H1 (cell line): ENCODE measurements around the gene SPATA32. TPM values are rescaled to one million over a fixed set of nuclear protein-coding genes. Genes with fewer than 3 reads are reported as not detected.

Experiments
- ASH2L ChIP-seq: fragments of 200-600, 300-600 bp; sonication (generic); IDR thresholded peaks from one replicate; pipeline ENCODE4 v1.7.1; 2017; ENCODE audit warnings: low read length
- BRCA1 ChIP-seq: IDR thresholded peaks from 2 replicates; pipeline ENCODE4 v1.6.1; 2012; ENCODE audit warnings: low read depth, low read length, improper control_type of control experiment
- CTCF ChIP-seq, 3 experiments: IDR thresholded peaks; 1 replicate in 2 of 3; 2 replicates in 1 of 3; pipeline versions ENCODE4 v1.5.1 to v1.6.1; 2011; ENCODE audit warnings: low read length in 3 of 3, mild to moderate bottlenecking in 3 of 3, inconsistent platforms in 2 of 3, low read depth in 1 of 3, moderate library complexity in 1 of 3; ENCODE audit not compliant: insufficient read depth in 1 of 3; ENCODE audit errors: control extremely low read depth in 1 of 3
- EZH2 ChIP-seq: fragments of 200-600 bp; sonication (generic); IDR thresholded peaks from 2 replicates; pipeline ENCODE4 v1.7.1; 2012; ENCODE audit warnings: low read depth, mild to moderate bottlenecking, moderate library complexity, low read length, inconsistent platforms; ENCODE audit not compliant: severe bottlenecking
- HDAC2 ChIP-seq, 2 experiments: fragments of 300-600 bp in 1 of 2; sonication (generic) in 1 of 2; IDR thresholded peaks; 2 replicates each; pipeline ENCODE4 v1.6.1; 2011 to 2012; ENCODE audit warnings: low read depth in 2 of 2, low read length in 2 of 2, mild to moderate bottlenecking in 2 of 2, moderate library complexity in 2 of 2, borderline replicate concordance in 1 of 2, inconsistent platforms in 1 of 2
- KDM1A ChIP-seq: fragments of 200-600, 300-600 bp; sonication (generic); IDR thresholded peaks from 2 replicates; pipeline ENCODE4 v1.7.1; 2016; ENCODE audit warnings: mild to moderate bottlenecking, low read length, borderline replicate concordance
- KDM4A ChIP-seq: IDR thresholded peaks from one replicate; pipeline ENCODE4 v1.7.1; 2012; ENCODE audit warnings: low read depth, mild to moderate bottlenecking, moderate library complexity, low read length, inconsistent platforms; ENCODE audit not compliant: severe bottlenecking
- KDM5A ChIP-seq: fragments of 200-600 bp; IDR thresholded peaks from 2 replicates; pipeline ENCODE4 v1.7.1; 2012; ENCODE audit warnings: mild to moderate bottlenecking, low read length, inconsistent platforms, mixed read lengths
- NRF1 ChIP-seq: IDR thresholded peaks from 2 replicates; pipeline ENCODE4 v1.6.1; 2011; ENCODE audit warnings: mild to moderate bottlenecking, low read depth, low read length, improper control_type of control experiment
- PHF8 ChIP-seq: fragments of 200-600 bp; sonication (generic); conservative IDR thresholded peaks from 2 replicates; pipeline ENCODE4 v1.7.1; 2012; ENCODE audit warnings: low read depth, mild to moderate bottlenecking, inconsistent platforms, low read length, moderate library complexity
- POU5F1 ChIP-seq: IDR thresholded peaks from 2 replicates; pipeline ENCODE4 v1.6.1; 2011; ENCODE audit warnings: low read depth, mild to moderate bottlenecking, low read length, moderate library complexity
- RAD21 ChIP-seq, 2 experiments: IDR thresholded peaks in 1 of 2; conservative IDR thresholded peaks in 1 of 2; 2 replicates each; pipeline ENCODE4 v1.6.1; 2011; ENCODE audit warnings: low read depth in 2 of 2, low read length in 2 of 2, improper control_type of control experiment in 1 of 2, inconsistent platforms in 1 of 2, mild to moderate bottlenecking in 1 of 2, moderate library complexity in 1 of 2
- RFX5 ChIP-seq: IDR thresholded peaks from 2 replicates; pipeline ENCODE4 v1.6.1; 2011; ENCODE audit warnings: low read depth, low read length, improper control_type of control experiment, borderline replicate concordance
- RNF2 ChIP-seq: fragments of 200-900, 300-1000 bp; sonication (generic); IDR thresholded peaks from 2 replicates; pipeline ENCODE4 v1.7.1; 2016; ENCODE audit warnings: borderline replicate concordance, low read depth, mild to moderate bottlenecking, antibody characterized with exemption, low read length; ENCODE audit not compliant: poor library complexity, severe bottlenecking; ENCODE audit errors: missing control alignments
- SIX5 ChIP-seq: IDR thresholded peaks from 2 replicates; pipeline ENCODE4 v1.6.1; 2011; ENCODE audit warnings: mild to moderate bottlenecking, low read depth, low read length
- SP1 ChIP-seq: IDR thresholded peaks from 2 replicates; pipeline ENCODE4 v1.6.1; 2011; ENCODE audit warnings: low read depth, low read length
- TAF1 ChIP-seq: IDR thresholded peaks from 2 replicates; pipeline ENCODE4 v1.6.1; 2011; ENCODE audit warnings: mild to moderate bottlenecking, low read depth, low read length
- polyA plus RNA-seq, 7 experiments: library from polyadenylated mRNA; depleted of rRNA in 3 of 7; stranded (reverse) in 5 of 7; unstranded in 2 of 7; fragments of >200 nt in 5 of 7; fragments of 200-250 nt in 2 of 7; gene quantifications; 1 replicate in 5 of 7; 2 replicates in 1 of 7; 4 replicates in 1 of 7; pipeline versions ENCODE4 v1.2.1 to v1.2.3, GENCODE V29; 2011 to 2013; ENCODE audit warnings: missing spikeins in 2 of 7, mixed read lengths in 2 of 7
- total RNA-seq: library from RNA; stranded (reverse); fragmentation: NEBNext Ultra II Directional; extraction: Animal tissue kit (Norgen Biotek cat#: 25700); gene quantifications from 2 replicates; pipeline ENCODE4 v1.2.1, GENCODE V29; 2021

SPATA32 gene
- total and polyA plus RNA-seq, 2 of the 8 experiments (the other 6 are each of a cell fraction or from before 2014, with no cell fraction given), result 0.24 TPM; not detected in 1

DNA sequence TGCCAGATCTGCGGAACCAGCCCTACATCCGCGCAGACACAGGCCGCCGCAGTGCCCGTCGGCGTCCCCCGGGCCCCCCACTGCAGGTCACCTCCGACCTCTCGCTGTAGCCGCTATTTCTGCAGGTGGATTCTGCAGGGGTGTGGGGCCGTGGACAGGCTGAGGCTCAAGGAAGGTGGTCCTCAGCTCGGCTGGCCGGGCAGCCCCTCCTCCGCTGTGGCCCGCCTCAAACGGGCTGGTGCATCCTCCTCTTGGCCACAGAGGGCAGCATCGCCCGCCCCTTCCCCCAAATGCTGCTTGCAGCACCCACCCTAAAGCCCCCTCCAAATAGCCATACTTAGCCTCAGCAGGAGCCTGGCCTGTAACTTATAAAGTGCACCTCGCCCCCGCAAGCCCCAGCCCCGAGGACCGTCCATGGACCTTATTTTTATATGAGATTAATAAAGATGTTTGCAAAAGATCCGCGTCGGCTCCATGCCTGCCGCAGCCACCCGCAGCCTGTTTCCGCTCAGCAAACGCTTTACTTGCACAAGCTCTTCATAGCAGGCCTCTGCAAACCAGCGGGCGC, 14.9 kb downstream of the SPATA32 start (continued):
- TF ChIP-seq RNF2 (no peak), CTCF (IDR thresholded peaks at IDR 0.05; ENCODE audit: control extremely low read depth in 1 of 3, insufficient read depth in 1 of 3, low read depth in 1 of 3, low read length in 3 of 3) (peak; percentile 53 to 85 (median 71)), SIX5 (no peak), KDM1A (no peak), KDM5A (no peak), ASH2L (peak; percentile 24), NRF1 (no peak), TAF1 (no peak), PHF8 (peak; percentile 32; the same call in 1 of the 2 replicates), SP1 (no peak), POU5F1 (no peak), EZH2 (no peak), RFX5 (no peak), RAD21 (IDR thresholded peaks at IDR 0.05 in 1 of 2, conservative IDR thresholded peaks at IDR 0.05 in 1 of 2; ENCODE audit: low read depth in 2 of 2, low read length in 2 of 2) (peak; percentile 58 to 62), BRCA1 (no peak), HDAC2 (IDR thresholded peaks at IDR 0.05; ENCODE audit: borderline replicate concordance in 1 of 2, low read depth in 2 of 2, low read length in 2 of 2) (no peak), KDM4A (no peak)
